Measurements from ENCODE around the gene PFKFB4.

The PFKFB4 gene

DNA sequence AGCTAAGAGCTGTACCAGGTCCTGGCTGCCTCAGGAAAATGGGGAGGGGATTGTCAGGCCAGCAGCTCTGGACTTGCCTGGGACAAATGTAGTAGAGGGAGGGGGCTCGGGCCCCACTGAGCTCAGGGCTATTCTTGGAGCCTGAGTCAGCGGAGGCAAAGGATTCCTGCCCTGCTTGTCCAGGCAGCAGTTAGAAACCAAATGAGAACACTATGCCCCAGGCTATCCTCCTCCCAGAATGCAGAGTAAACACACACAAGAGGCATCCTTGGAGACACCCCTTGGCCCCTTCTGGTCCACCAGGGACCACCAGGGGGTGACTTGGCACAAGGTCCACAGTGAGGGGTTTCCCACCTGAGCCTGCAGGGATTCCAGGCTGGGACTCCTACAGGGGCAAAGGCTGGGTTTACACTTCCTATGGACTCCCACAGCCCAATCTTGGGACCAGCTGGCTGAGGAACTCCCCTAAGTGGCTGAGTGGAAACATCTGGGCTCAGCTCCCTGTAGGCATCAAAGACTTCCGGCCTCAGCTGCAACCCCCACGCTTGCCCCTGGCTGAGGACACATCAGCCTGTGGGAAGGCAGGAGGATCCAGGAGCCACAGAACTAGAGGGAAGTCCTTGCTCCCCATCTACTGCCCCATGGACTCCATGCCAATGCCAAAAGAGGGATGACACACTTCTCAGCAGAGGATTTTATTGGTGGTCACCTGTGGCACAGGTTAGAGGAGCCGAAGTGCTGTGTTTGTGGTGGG lies 41.9 kb upstream of the PFKFB4 start:
- TF ChIP-seq CTCF (IDR thresholded peaks at IDR 0.05), result no peak
- Histone ChIP-seq H3K27ac (no peak overlapping the region), H3K9me3 (no peaks in the 10 kb centered on the region), H3K4me1 (ENCODE audit: control insufficient read depth in 1 of 2, insufficient read depth in 1 of 2, low read depth in 1 of 2, low read length in 1 of 2) (no peaks in the 10 kb centered on the region), H3K27me3 (peaks cover 33% of the 10 kb centered on the region), H3K4me3 (ENCODE audit: low read depth in 1 of 2, low read length in 1 of 2) (no peak overlapping the region), H3K36me3 (peaks cover 70% of the 10 kb centered on the region)

DNA sequence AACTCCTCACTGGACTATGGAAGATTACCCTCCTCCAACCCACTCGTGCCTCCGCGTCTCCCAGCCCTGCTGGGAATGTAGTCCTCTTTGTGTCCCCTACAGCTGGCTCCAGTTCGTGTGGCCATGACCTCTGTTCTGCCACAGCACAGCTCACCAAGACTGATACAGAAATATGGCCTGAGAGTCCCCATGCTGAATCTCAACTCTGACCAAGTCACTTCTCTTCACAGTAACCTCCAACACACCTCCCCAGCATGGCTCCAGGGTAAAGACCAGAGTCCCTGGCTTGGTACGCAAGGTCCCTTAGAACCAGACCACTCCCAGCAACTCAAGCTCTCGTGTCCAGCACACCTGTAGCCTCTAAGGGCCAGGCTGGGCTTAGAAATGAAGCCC lies 40.8 kb upstream of the PFKFB4 start:
- Histone ChIP-seq H3K4me1 (ENCODE audit: control insufficient read depth in 1 of 2, insufficient read depth in 1 of 2, low read depth in 1 of 2, low read length in 1 of 2) (no peaks in the 10 kb centered on the region), H3K27me3 (peaks cover 44% of the 10 kb centered on the region), H3K36me3 (peaks cover 59% of the 10 kb centered on the region), H3K4me3 (ENCODE audit: low read depth in 1 of 2, low read length in 1 of 2) (no peak overlapping the region), H3K9me3 (no peaks in the 10 kb centered on the region), H3K27ac (no peak overlapping the region)
- no peak for TF ChIP-seq CTCF (IDR thresholded peaks at IDR 0.05)

- Histone ChIP-seq H3K36me3 (peaks cover 54% of the 10 kb centered on the region), H3K4me3 (ENCODE audit: low read depth in 1 of 2, low read length in 1 of 2) (no peak overlapping the region), H3K27ac (no peak overlapping the region), H3K9me3 (no peaks in the 10 kb centered on the region), H3K4me1 (ENCODE audit: control insufficient read depth in 1 of 2, insufficient read depth in 1 of 2, low read depth in 1 of 2, low read length in 1 of 2) (no peaks in the 10 kb centered on the region), H3K27me3 (peaks cover 50% of the 10 kb centered on the region)
- TF ChIP-seq CTCF (IDR thresholded peaks at IDR 0.05), result no peak
Observed at GRCh38 chr3:48596676-48597407, 40.2 kb upstream of the PFKFB4 start.

DNA sequence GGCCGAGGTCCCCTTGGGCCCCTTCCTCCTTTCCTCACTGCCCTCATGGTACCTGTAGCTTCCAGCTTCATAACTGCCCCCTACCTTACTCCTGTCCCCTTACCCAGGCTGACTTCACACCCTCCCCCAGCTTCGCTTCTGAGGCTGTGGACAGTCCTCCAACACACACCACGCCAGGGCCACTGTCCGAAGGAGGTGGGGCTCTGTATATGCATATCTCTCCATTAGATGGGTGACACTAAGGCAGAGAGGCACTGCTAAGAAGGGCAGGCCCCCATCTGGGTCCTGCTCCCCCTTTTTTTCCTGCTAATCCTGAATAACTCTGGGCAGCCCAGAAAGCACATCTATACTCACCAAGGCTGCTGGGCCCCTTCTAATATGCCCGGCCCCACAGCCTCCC lies 39.6 kb upstream of the PFKFB4 start:
- H3K27me3 ChIP-seq, result peaks cover 56% of the 10 kb centered on the region
- H3K4me1 ChIP-seq (ENCODE audit: control insufficient read depth in 1 of 2, insufficient read depth in 1 of 2, low read depth in 1 of 2, low read length in 1 of 2), result no peaks in the 10 kb centered on the region
- no peak overlapping the region for H3K4me3 ChIP-seq (ENCODE audit: low read depth in 1 of 2, low read length in 1 of 2)
- no peaks in the 10 kb centered on the region for H3K9me3 ChIP-seq
- H3K27ac ChIP-seq, result no peak overlapping the region
- no peak for TF ChIP-seq CTCF (IDR thresholded peaks at IDR 0.05)
- H3K36me3 ChIP-seq, result peaks cover 47% of the 10 kb centered on the region

- H3K4me3 ChIP-seq (ENCODE audit: low read depth in 1 of 2, low read length in 1 of 2), result no peak overlapping the region
- no peak for TF ChIP-seq CTCF (IDR thresholded peaks at IDR 0.05)
- no peaks in the 10 kb centered on the region for H3K4me1 ChIP-seq (ENCODE audit: control insufficient read depth in 1 of 2, insufficient read depth in 1 of 2, low read depth in 1 of 2, low read length in 1 of 2)
- H3K36me3 ChIP-seq, result peaks cover 41% of the 10 kb centered on the region
- H3K27ac ChIP-seq, result no peak overlapping the region
- peaks cover 62% of the 10 kb centered on the region for H3K27me3 ChIP-seq
- H3K9me3 ChIP-seq, result no peaks in the 10 kb centered on the region
Observed at GRCh38 chr3:48595526-48596121, 39.0 kb upstream of the PFKFB4 start.

All from neutrophil (primary cell).